Neural progenitor cell (in vitro differentiated cells): ENCODE data around the gene SLCO4A1. TPM values are rescaled to one million over a fixed set of nuclear protein-coding genes. Genes with fewer than 3 reads are reported as not detected.

Experiments used
- DNase-seq: peaks from one replicate; pipeline ENCODE4 v3.0.0-alpha.2; 2016; ENCODE audit warnings: low spot score
- H2AFZ ChIP-seq: fragments of 200-600 bp; sonication (generic); replicated peaks from 2 replicates; pipeline ENCODE4 v1.6.1; 2016; ENCODE audit warnings: antibody characterized with exemption
- H3F3A ChIP-seq: fragments of 200-600 bp; sonication (generic); 2 replicates; pipeline ENCODE4 v1.6.1; 2016; ENCODE audit warnings: antibody characterized with exemption, low read depth
- H3K27ac ChIP-seq: fragments of 200-600 bp; sonication (generic); 2 replicates; pipeline ENCODE4 v1.5.1; 2016; ENCODE audit warnings: mild to moderate bottlenecking
- H3K27me3 ChIP-seq: fragments of 200-600 bp; sonication (generic); 2 replicates; pipeline ENCODE4 v1.6.1; 2016; ENCODE audit warnings: mild to moderate bottlenecking, moderate library complexity
- H3K36me3 ChIP-seq: fragments of 200-600 bp; sonication (generic); 2 replicates; pipeline ENCODE4 v1.5.1; 2016
- H3K4me1 ChIP-seq: fragments of 200-600 bp; sonication (generic); 2 replicates; pipeline ENCODE4 v1.6.1; 2016; ENCODE audit warnings: mixed run types
- H3K4me2 ChIP-seq: fragments of 200-600 bp; sonication (generic); 2 replicates; pipeline ENCODE4 v1.6.1; 2016
- H3K4me3 ChIP-seq: fragments of 200-600 bp; sonication (generic); 2 replicates; pipeline ENCODE4 v1.5.1; 2016
- H3K79me2 ChIP-seq: fragments of 200-600 bp; sonication (generic); 2 replicates; pipeline ENCODE4 v1.6.1; 2016; ENCODE audit warnings: low read depth
- H3K9ac ChIP-seq: fragments of 200-600 bp; sonication (generic); 2 replicates; pipeline ENCODE4 v1.6.1; 2016
- H3K9me3 ChIP-seq: fragments of 200-600 bp; sonication (generic); 2 replicates; pipeline ENCODE4 v1.5.1; 2016; ENCODE audit warnings: low read depth
- H4K20me1 ChIP-seq: fragments of 200-600 bp; sonication (generic); 2 replicates; pipeline ENCODE4 v1.6.1; 2016; ENCODE audit warnings: low read depth
- H3K27ac Mint-ChIP-seq: 3 replicates; pipeline ENCODE4 v1.8.0; 2021; ENCODE audit warnings: mixed read lengths
- H3K27me3 Mint-ChIP-seq: 2 replicates; pipeline ENCODE4 v1.8.0; 2022; ENCODE audit warnings: low read depth, mild to moderate bottlenecking, inconsistent platforms, moderate library complexity, mixed read lengths; ENCODE audit not compliant: insufficient read depth
- H3K36me3 Mint-ChIP-seq: 3 replicates; pipeline ENCODE4 v1.8.0; 2021; ENCODE audit warnings: mixed read lengths
- H3K4me1 Mint-ChIP-seq: 3 replicates; pipeline ENCODE4 v1.8.0; 2021; ENCODE audit warnings: mixed read lengths
- H3K4me3 Mint-ChIP-seq: 3 replicates; pipeline ENCODE4 v1.8.0; 2021; ENCODE audit warnings: mild to moderate bottlenecking, moderate library complexity, mixed read lengths
- H3K9me3 Mint-ChIP-seq: 3 replicates; pipeline ENCODE4 v1.8.0; 2020; ENCODE audit warnings: mixed read lengths
- CTCF ChIP-seq: fragments of 200-600 bp; sonication (generic); IDR thresholded peaks from 2 replicates; pipeline ENCODE4 v1.5.1; 2017; ENCODE audit warnings: antibody characterized with exemption, mild to moderate bottlenecking
- EZH2 ChIP-seq: fragments of 200-600 bp; sonication (generic); IDR thresholded peaks from 2 replicates; pipeline ENCODE4 v1.6.1; 2017; ENCODE audit warnings: antibody characterized with exemption, mild to moderate bottlenecking, moderate library complexity
- EZH2phosphoT487 ChIP-seq: fragments of 200-600 bp; sonication (generic); IDR thresholded peaks from 2 replicates; pipeline ENCODE4 v1.6.1; 2017; ENCODE audit warnings: antibody characterized with exemption
- total RNA-seq: library from RNA; depleted of rRNA; stranded (reverse); fragments of >200 nt; gene quantifications from 2 replicates; pipeline ENCODE4 v1.2.3, GENCODE V29; 2015; ENCODE audit warnings: low replicate concordance

The SLCO4A1 gene
- total RNA-seq, 1 donor from 2014 or later: 0.88 TPM

- Mint-ChIP-seq H3K4me3 (no peak overlapping the region), H3K36me3 (no peaks in the 10 kb centered on the region), H3K9me3 (no peaks in the 10 kb centered on the region), H3K4me1 (peaks cover 22% of the 10 kb centered on the region), H3K27ac (no peak overlapping the region), H3K27me3 (peaks cover 14% of the 10 kb centered on the region)
- peaks cover 17% of the 10 kb centered on the region for H3K27me3 ChIP-seq
- H4K20me1 ChIP-seq: no peaks in the 10 kb centered on the region
- H3K4me1 ChIP-seq: peaks cover 3% of the 10 kb centered on the region
- no peak overlapping the region for H3K9ac ChIP-seq
- H3K27ac ChIP-seq: no peak overlapping the region
- H3F3A ChIP-seq: no peaks in the 10 kb centered on the region
- DNase-seq: no peak
- no peaks in the 10 kb centered on the region for H3K79me2 ChIP-seq
- no peak overlapping the region for H3K4me3 ChIP-seq
- H3K4me2 ChIP-seq: no peak overlapping the region
- no peaks in the 10 kb centered on the region for H3K9me3 ChIP-seq
- no peaks in the 10 kb centered on the region for H3K36me3 ChIP-seq
- no peak for TF ChIP-seq EZH2phosphoT487
- no peak for TF ChIP-seq CTCF
- no peak for TF ChIP-seq EZH2
- no peak overlapping the region for H2AFZ ChIP-seq
Observed at GRCh38 chr20:62702013-62702300, 59.7 kb downstream of the SLCO4A1 start.

GRCh38 chr20:62702895-62703852 is 60.9 kb downstream of the SLCO4A1 start:
- Histone ChIP-seq H3K36me3 (no peaks in the 10 kb centered on the region), H3K9ac (no peak overlapping the region), H3K4me1 (peaks cover 4% of the 10 kb centered on the region), H2AFZ (no peak overlapping the region), H3K9me3 (no peaks in the 10 kb centered on the region), H3F3A (no peaks in the 10 kb centered on the region), H3K4me3 (no peak overlapping the region), H3K4me2 (no peak overlapping the region), H3K79me2 (no peaks in the 10 kb centered on the region), H3K27ac (no peak overlapping the region), H4K20me1 (peaks cover 8% of the 10 kb centered on the region), H3K27me3 (peaks cover 29% of the 10 kb centered on the region)
- TF ChIP-seq CTCF: no peak
- no peak for TF ChIP-seq EZH2
- TF ChIP-seq EZH2phosphoT487: no peak
- Mint-ChIP-seq H3K36me3 (no peaks in the 10 kb centered on the region), H3K9me3 (no peaks in the 10 kb centered on the region), H3K4me1 (peaks cover 20% of the 10 kb centered on the region), H3K27me3 (peaks cover 22% of the 10 kb centered on the region), H3K27ac (peak overlapping the region; percentile 36), H3K4me3 (no peak overlapping the region)
- DNase-seq: no peak

- no peaks in the 10 kb centered on the region for H3K9me3 ChIP-seq
- Mint-ChIP-seq H3K4me1 (peaks cover 20% of the 10 kb centered on the region), H3K36me3 (no peaks in the 10 kb centered on the region), H3K27me3 (peaks cover 24% of the 10 kb centered on the region), H3K4me3 (no peak overlapping the region), H3K9me3 (no peaks in the 10 kb centered on the region), H3K27ac (peak overlapping the region; percentile 36)
- peaks cover 10% of the 10 kb centered on the region for H4K20me1 ChIP-seq
- H2AFZ ChIP-seq: no peak overlapping the region
- DNase-seq: no peak
- TF ChIP-seq EZH2phosphoT487 (no peak), CTCF (no peak), EZH2 (no peak)
- H3K9ac ChIP-seq: no peak overlapping the region
- H3K4me1 ChIP-seq: peaks cover 5% of the 10 kb centered on the region
- H3K27me3 ChIP-seq: peaks cover 36% of the 10 kb centered on the region
- H3K4me3 ChIP-seq: no peak overlapping the region
- no peak overlapping the region for H3K4me2 ChIP-seq
- H3K27ac ChIP-seq: no peak overlapping the region
- H3K36me3 ChIP-seq: no peaks in the 10 kb centered on the region
- H3K79me2 ChIP-seq: no peaks in the 10 kb centered on the region
- no peaks in the 10 kb centered on the region for H3F3A ChIP-seq
Observed at GRCh38 chr20:62703853-62704228, 61.5 kb downstream of the SLCO4A1 start.
